ENCODE results near the gene PKIG. TPM values are rescaled to one million over a fixed set of nuclear protein-coding genes. Genes with fewer than 3 reads are reported as not detected.
A peak's percentile ranks its signal among the peaks of the same experiment; 100 is the strongest.

The PKIG gene
- total RNA-seq, 1 donor from 2014 or later, result 181 TPM

DNA sequence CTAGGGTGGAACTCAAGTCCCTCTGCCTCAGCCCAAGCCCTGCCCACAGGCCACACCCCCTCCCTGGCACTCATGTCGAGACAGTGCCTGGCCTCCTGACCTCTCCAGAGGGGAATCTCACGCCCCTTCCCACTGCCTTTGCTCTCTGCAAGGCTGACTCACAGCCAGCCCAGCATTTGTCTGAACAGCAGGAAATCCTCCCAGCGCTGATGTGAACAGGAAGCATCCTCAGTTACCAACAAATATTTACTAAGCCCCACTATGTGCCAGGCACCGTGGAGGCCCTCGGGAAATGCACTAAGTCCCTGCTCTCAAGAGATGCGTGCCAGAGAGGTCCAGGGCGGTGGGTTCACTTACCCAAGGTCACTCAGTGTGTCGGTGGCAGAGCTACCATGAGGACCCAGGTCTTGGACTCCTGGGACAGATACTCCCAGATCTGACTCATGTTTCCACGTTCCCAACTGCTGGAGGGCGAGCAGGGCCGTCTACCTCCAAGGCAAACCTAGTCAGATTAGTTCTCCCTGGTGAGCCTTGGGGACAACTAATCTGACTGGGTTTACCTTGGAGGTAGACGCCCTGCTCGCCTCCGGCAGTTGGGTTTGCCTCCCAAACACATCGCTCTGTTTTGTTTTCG is 61.3 kb downstream of the PKIG start:
- DNase-seq (no peak), ATAC-seq (ENCODE audit: low read depth) (no peak)
- peaks cover 11% of the 10 kb centered on the region for H3K36me3 Mint-ChIP-seq (ENCODE audit: low read depth)

GRCh38 chr20:44644230-44644617 is 61.8 kb downstream of the PKIG start:
- DNase-seq (no peak), ATAC-seq (ENCODE audit: low read depth) (no peak)
- intact Hi-C loops (cut with micrococcal nuclease), result loop anchor here (10.0 kb wide), 1 partner anchor 429 kb away; the partner anchor contains the start of gene OSER1
- ChIA-PET CTCF (interaction anchor here (0.8 to 1.9 kb wide), 3 partner anchors 38 to 68 kb away, joined by 3 to 7 read pairs (median 4); no protein-coding TSS in a partner anchor), POLR2A (interaction anchor here (1.0 to 3.7 kb wide), 4 partner anchors 27 to 61 kb away, joined by 3 to 32 read pairs (median 8); no protein-coding TSS in a partner anchor)
- no peaks in the 10 kb centered on the region for H3K9me3 Mint-ChIP-seq
- H3K27ac Mint-ChIP-seq, result peak overlapping the region; percentile 65
- peaks cover 10% of the 10 kb centered on the region for H3K36me3 Mint-ChIP-seq (ENCODE audit: low read depth)
- TF ChIP-seq CTCF (IDR thresholded peaks at IDR 0.05), result no peak
- H3K4me1 Mint-ChIP-seq, result peaks cover 87% of the 10 kb centered on the region
- H3K4me3 Mint-ChIP-seq, result no peak overlapping the region
- H3K27me3 Mint-ChIP-seq, result no peaks in the 10 kb centered on the region

More for the DNA sequence above, 61.3 kb downstream of the PKIG start:
- TF ChIP-seq CTCF (IDR thresholded peaks at IDR 0.05), result no peak
- no peak overlapping the region for H3K4me3 Mint-ChIP-seq
- intact Hi-C loops (cut with micrococcal nuclease), result loop anchor here (10.0 kb wide), 1 partner anchor 429 kb away; the partner anchor contains the start of gene OSER1
- peak overlapping the region; percentile 79 for H3K27ac Mint-ChIP-seq
- ChIA-PET POLR2A (interaction anchor here (0.5 to 2.8 kb wide), 6 partner anchors 13 to 1151 kb away, joined by 3 to 14 read pairs (median 3); no protein-coding TSS in a partner anchor), CTCF (interaction anchor here (1.5 to 1.9 kb wide), 3 partner anchors 33 to 67 kb away, joined by 4 to 7 read pairs (median 6); no protein-coding TSS in a partner anchor)
- no peaks in the 10 kb centered on the region for H3K27me3 Mint-ChIP-seq
- H3K9me3 Mint-ChIP-seq, result no peaks in the 10 kb centered on the region
- H3K4me1 Mint-ChIP-seq, result peaks cover 81% of the 10 kb centered on the region

DNA sequence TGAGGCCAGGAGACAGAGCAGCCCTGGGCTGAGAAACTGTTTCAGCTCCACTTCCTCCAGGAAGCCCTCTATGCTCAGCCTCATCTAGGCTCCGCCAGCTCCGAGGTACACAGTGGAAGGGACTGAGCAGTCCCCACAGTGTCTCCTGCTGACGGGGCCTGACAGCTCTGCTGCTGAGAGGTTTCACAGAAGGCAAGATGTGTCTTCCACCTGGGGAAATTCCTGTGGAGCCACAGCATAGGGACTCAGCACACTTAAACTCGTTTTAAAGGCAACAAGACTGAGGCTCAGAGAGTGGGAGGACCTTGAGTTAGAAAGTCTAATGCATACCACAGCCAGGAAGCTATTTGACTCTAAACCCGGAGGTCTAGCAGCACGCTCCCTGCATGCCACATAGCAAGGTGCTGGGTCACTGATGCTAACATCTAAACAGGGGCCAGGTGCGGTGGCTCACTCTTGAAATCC is 62.3 kb downstream of the PKIG start:
- POLR2A ChIA-PET, result interaction anchor here (0.7 to 3.7 kb wide), 4 partner anchors 27 to 171 kb away, joined by 5 to 32 read pairs (median 11); partner anchors contain the start of gene PKIG

DNA sequence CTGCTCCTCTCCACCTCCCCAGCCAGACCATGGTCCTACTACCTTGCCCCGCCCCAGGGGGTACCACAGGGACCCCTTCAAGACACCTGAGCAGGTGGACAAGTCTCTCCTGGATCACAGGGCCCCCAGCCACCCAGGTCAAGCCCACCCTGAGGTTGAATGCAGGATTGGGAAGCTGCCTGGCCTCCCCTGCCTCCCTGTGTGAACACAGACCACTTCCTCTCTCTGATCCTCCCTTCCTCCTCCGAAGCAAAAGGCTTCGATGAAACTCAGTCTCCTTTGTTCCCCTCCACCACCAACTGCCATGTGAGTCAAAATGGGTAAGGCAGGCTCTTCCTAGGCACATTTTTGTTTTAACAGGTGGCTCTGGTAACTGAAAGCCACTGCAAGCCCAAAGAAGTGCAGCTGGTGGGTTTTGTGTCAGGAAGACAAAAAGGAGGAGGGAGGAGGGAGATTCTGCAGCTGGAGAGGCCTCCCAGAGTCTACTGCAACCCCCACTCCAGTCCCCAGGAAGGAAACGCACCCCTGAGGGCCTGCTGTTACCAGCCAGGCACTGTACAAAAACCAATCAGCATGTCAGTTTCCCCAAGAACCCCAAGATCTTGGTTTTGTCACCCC is 63.8 kb downstream of the PKIG start:
- POLR2A ChIA-PET, result interaction anchor here (0.6 to 3.7 kb wide), 10 partner anchors 24 to 170 kb away, joined by 3 to 32 read pairs (median 6); partner anchors contain the start of gene TTPAL
- no peak for ATAC-seq (ENCODE audit: low read depth)
- Mint-ChIP-seq H3K27me3 (no peaks in the 10 kb centered on the region), H3K27ac (peak overlapping the region; percentile 88), H3K36me3 (ENCODE audit: low read depth) (peaks cover 4% of the 10 kb centered on the region), H3K4me1 (peaks cover 94% of the 10 kb centered on the region), H3K4me3 (peak overlapping the region; percentile 80), H3K9me3 (no peaks in the 10 kb centered on the region)
- CTCF ChIA-PET, result interaction anchor here (1.1 to 1.9 kb wide), 4 partner anchors 36 to 70 kb away, joined by 3 to 7 read pairs (median 5); no protein-coding TSS in a partner anchor
- DNase-seq, result no peak
- TF ChIP-seq CTCF (IDR thresholded peaks at IDR 0.05), result no peak
- intact Hi-C loops (cut with micrococcal nuclease), result loop anchor here (2.0 to 10.0 kb wide), 8 partner anchors 25 to 964 kb away; partner anchors contain the start of genes OSER1, SERINC3 and STK4

More for the DNA sequence above, 62.3 kb downstream of the PKIG start:
- no peak for ATAC-seq (ENCODE audit: low read depth)
- Mint-ChIP-seq H3K4me1 (peaks cover 88% of the 10 kb centered on the region), H3K9me3 (no peaks in the 10 kb centered on the region), H3K27me3 (no peaks in the 10 kb centered on the region), H3K27ac (peak overlapping the region; percentile 65), H3K4me3 (no peak overlapping the region), H3K36me3 (ENCODE audit: low read depth) (peaks cover 8% of the 10 kb centered on the region)
- no peak for DNase-seq
- no peak for TF ChIP-seq CTCF (IDR thresholded peaks at IDR 0.05)
- intact Hi-C loops (cut with micrococcal nuclease), result loop anchor here (5.0 to 10.0 kb wide), 2 partner anchors 430 to 962 kb away; partner anchors contain the start of gene OSER1
- CTCF ChIA-PET, result interaction anchor here (0.8 to 1.9 kb wide), 3 partner anchors 37 to 68 kb away, joined by 3 to 7 read pairs (median 4); no protein-coding TSS in a partner anchor

Data from activated B cell treated with CpG ODN at 0.5 μM for 24 hours (primary cell).